Measurements from ENCODE around the gene TBCD.

GRCh38 chr17:82907797-82908542, 156.1 kb downstream of the TBCD start:
- TF ChIP-seq RAD21 (conservative IDR thresholded peaks at IDR 0.05) (no peak), TAF1 (IDR thresholded peaks at IDR 0.05; ENCODE audit: low read depth) (no peak), CTCF (IDR thresholded peaks at IDR 0.05; ENCODE audit: poor library complexity, severe bottlenecking) (no peak)

All from neural cell (in vitro differentiated cells).